ENCODE results near the gene CRTAC1.

The CRTAC1 gene

DNA sequence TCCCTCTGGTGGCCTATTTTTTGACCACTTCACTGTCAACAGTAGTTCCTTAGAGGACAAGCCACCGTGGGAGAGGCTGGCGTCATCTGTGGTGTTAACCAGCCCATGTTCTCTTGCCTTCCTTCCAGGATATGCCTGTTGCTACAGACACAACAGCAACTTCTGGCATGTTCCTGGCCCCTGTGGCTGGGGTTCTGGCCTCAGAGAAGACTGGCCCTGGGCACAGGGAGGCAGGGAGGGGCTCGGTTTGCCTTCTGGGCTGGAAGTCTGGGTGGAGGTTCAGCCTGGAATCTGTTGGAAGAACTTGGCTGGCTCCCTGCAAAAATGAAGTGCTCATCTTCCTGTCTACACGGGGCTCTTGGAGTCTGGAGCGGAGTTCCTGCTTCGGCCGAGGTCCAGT lies 155.0 kb downstream of the CRTAC1 start:
- peaks cover 0 to 24% (median 2%) of the 10 kb centered on the region in 4 donors for H3K4me1 ChIP-seq
- intact Hi-C loops (cut with DNase I; ENCODE audit: low total_unique reads): no loop called here
- peak; percentile 73 to 88 for DNase-seq
- no peaks in the 10 kb centered on the region for H3K36me3 ChIP-seq
- no peak for TF ChIP-seq CTCF (IDR thresholded peaks at IDR 0.05)
- no peaks in the 10 kb centered on the region for H3K9me3 ChIP-seq
- peak overlapping the region; percentile 46 to 66 for H3K27ac ChIP-seq
- H3K27me3 ChIP-seq: no peaks in the 10 kb centered on the region
- no peak overlapping the region for H3K4me3 ChIP-seq

GRCh38 chr10:97874332-97874731 lies 156.1 kb downstream of the CRTAC1 start:
- no peak overlapping the region for H3K4me3 ChIP-seq
- peaks cover 0 to 27% (median 5%) of the 10 kb centered on the region in 4 donors for H3K4me1 ChIP-seq
- H3K27ac ChIP-seq: peak overlapping the region; percentile 46 to 66
- H3K9me3 ChIP-seq: no peaks in the 10 kb centered on the region
- TF ChIP-seq CTCF (IDR thresholded peaks at IDR 0.05): no peak
- no peak for DNase-seq
- H3K36me3 ChIP-seq: no peaks in the 10 kb centered on the region
- H3K27me3 ChIP-seq: peaks cover 0 to 2% of the 10 kb centered on the region in 2 donors
- intact Hi-C loops (cut with DNase I; ENCODE audit: low total_unique reads): no loop called here

DNA sequence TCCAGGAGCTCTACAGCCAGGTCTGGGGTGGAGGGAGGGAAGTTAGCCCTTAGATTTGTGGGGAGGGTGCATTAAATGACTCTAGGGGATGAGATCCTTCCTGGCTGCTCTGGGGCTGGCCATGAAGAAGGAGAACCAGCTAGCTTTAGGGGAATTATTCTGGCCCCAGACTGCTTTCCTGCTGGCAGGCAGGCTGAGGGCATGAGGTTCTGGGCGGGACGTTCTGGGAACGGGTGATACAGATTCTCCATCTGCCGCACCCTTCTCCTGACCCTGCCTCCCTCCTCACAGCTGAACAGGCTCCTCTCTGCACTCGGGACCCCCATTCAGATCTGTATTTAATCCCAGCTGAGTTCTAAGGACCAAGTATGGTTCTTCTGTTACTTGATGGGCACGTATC lies 156.9 kb downstream of the CRTAC1 start:
- DNase-seq: no peak
- peaks cover 0 to 2% of the 10 kb centered on the region in 2 donors for H3K27me3 ChIP-seq
- H3K9me3 ChIP-seq: no peaks in the 10 kb centered on the region
- TF ChIP-seq CTCF (IDR thresholded peaks at IDR 0.05): no peak
- H3K4me3 ChIP-seq: no peak overlapping the region
- H3K27ac ChIP-seq: peak overlapping the region; percentile 46 to 66
- intact Hi-C loops (cut with DNase I; ENCODE audit: low total_unique reads): no loop called here
- no peaks in the 10 kb centered on the region for H3K36me3 ChIP-seq
- H3K4me1 ChIP-seq: peaks cover 6 to 33% (median 11%) of the 10 kb centered on the region in 4 donors

DNA sequence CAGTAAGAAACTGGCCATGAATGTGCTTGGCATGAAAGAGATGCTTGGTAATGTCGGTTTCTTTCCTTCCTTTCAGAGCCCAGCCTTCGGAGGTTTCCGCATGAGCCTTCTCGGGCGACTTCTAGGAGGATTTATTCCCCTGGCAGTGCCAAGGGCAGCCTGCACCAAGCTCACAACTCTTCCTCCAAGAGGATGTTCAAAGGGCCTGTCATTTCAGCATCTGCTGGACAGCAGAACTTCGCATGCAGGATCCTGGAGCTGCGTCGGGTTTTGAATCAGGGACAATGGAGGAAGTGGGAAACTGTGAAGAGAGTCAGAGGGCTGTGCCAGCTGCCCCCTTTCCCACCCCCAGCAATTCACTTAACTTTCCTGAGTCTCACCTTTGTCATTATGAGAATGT lies 159.4 kb downstream of the CRTAC1 start:
- no peaks in the 10 kb centered on the region for H3K36me3 ChIP-seq
- intact Hi-C loops (cut with DNase I; ENCODE audit: low total_unique reads): no loop called here
- no peaks in the 10 kb centered on the region for H3K9me3 ChIP-seq
- H3K27me3 ChIP-seq: peaks cover 0 to 9% of the 10 kb centered on the region in 2 donors
- DNase-seq: no peak
- H3K4me3 ChIP-seq: no peak overlapping the region
- no peak overlapping the region for H3K27ac ChIP-seq
- peaks cover 6 to 33% (median 12%) of the 10 kb centered on the region in 4 donors for H3K4me1 ChIP-seq
- no peak for TF ChIP-seq CTCF (IDR thresholded peaks at IDR 0.05)

DNA sequence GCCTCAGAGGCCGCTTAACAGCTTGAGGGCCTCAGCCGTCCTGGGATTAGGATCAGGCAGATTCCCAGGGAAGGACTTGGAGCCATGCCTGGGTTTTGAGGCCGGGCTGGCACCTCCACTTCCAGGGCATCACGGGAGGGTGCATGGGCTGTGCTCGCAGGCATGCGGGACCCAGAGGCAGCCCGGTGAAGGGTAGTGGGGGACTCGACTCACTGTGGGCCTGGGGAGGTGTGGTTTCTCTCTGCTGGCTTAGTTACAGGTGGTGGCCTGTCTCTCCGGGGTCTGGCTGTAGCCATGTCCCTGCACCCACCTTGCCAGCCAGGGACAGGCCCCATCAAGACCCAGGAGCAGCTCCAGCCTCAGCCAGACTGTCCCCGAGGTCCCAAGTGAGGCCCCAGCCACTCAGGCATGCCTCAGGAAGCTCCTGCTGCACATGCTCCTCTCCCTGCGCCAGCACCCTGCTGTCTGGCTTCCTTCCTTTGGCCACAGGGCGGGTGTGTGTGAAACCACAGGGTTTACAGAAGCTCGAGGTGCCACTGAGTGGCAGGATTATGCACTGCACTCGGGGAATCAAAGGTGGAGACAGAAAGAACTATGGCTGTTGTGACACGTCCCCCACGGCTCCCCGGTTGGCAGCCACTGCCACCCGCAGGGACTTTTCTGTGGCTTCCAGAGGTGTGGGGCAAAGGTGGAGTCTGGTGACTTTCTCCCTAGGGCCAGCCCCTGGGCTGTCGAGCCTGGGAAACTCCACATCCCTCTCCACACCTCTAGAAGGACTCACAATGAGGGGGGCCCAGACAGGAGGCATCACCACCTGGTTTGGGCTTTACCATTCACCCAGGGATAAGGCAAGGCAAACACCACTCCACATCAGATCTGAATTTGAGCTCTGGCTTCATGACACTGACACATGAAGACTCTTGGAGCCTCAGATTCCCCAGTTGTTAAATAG lies 161.1 kb downstream of the CRTAC1 start:
- Histone ChIP-seq H3K36me3 (no peaks in the 10 kb centered on the region), H3K27ac (no peak overlapping the region), H3K27me3 (peaks cover 0 to 24% of the 10 kb centered on the region in 2 donors), H3K9me3 (no peaks in the 10 kb centered on the region), H3K4me1 (peaks cover 6 to 21% (median 12%) of the 10 kb centered on the region in 4 donors), H3K4me3 (no peak overlapping the region)
- intact Hi-C loops (cut with DNase I; ENCODE audit: low total_unique reads): loop anchor here (2.0 kb wide), 1 partner anchor 77 kb away; no protein-coding TSS in a partner anchor
- DNase-seq: peak; percentile 81 to 91
- TF ChIP-seq CTCF (IDR thresholded peaks at IDR 0.05): peak; percentile 90 to 95

Measured in tibial artery (tissue), 4 donors.